DOHH2 (cell line): Measurements from ENCODE around the gene CACNG7.

Experiments used
- EZH2phosphoT487 ChIP-seq: fragments of 200-600 bp; sonication (generic); IDR thresholded peaks from 2 replicates; pipeline ENCODE4 v1.6.1; 2017; ENCODE audit warnings: borderline replicate concordance, mild to moderate bottlenecking, antibody characterized with exemption, low read length, moderate library complexity, mixed read lengths
- TF ChIP-seq, protein P1 (sequence below): fragments of 200-600 bp; sonication (generic); IDR thresholded peaks from one replicate; pipeline ENCODE4 v1.5.1; 2014; ENCODE audit warnings: antibody characterized with exemption, mild to moderate bottlenecking, low read depth, low read length; ENCODE audit not compliant: poor library complexity, severe bottlenecking

DNA sequence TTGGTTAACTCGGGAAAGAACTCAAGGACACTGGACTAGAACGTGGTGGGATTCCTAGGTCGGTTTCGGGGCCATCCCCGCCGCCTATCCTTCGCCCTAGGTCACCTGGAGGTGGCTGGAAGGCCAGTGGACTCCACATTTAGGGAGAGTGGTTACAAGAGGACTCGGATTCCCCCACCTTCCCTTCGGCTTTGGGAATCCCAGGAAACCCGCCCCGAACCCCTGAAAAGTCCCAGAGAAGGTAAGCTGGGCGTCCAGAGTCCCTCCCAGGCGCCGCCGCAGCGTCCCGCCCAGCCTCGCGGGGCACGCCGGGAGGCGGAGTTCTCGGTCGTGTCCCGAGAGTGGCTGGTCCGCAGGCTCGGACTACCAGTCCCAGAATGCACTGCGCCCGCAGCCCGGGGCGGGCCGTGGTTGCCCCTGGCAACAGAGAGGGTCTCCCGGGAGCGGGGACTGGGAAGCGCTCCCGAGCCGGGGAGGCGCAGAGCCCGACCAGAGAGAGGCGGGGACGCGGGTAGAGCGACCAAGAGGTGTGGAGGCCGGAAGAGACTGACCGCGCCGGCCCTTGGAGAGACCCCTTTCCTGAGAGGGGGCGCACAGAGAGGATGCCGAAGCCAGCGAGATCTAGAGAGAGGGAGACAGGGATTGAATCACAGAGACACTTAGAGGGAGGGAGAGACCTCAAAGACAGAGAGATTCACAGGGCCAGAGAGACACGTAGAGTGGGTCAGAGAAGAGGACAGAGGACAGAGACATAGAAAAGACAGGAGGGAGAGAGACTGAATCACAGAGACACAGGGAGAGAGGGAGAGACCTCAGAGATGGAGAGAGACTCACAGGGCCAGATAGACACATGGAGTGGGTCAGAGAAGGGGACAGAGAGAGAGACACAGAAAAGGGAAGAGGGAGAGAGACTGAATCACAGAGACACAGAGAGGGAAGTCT, 29.7 kb upstream of the CACNG7 start:
- TF ChIP-seq, protein P1, sequence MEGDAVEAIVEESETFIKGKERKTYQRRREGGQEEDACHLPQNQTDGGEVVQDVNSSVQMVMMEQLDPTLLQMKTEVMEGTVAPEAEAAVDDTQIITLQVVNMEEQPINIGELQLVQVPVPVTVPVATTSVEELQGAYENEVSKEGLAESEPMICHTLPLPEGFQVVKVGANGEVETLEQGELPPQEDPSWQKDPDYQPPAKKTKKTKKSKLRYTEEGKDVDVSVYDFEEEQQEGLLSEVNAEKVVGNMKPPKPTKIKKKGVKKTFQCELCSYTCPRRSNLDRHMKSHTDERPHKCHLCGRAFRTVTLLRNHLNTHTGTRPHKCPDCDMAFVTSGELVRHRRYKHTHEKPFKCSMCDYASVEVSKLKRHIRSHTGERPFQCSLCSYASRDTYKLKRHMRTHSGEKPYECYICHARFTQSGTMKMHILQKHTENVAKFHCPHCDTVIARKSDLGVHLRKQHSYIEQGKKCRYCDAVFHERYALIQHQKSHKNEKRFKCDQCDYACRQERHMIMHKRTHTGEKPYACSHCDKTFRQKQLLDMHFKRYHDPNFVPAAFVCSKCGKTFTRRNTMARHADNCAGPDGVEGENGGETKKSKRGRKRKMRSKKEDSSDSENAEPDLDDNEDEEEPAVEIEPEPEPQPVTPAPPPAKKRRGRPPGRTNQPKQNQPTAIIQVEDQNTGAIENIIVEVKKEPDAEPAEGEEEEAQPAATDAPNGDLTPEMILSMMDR: no peak
- no peak for TF ChIP-seq EZH2phosphoT487
